ENCODE results near the gene MINDY4.

- no peak for TF ChIP-seq EZH2 (IDR thresholded peaks at IDR 0.05; ENCODE audit: low read length, unreplicated experiment)
- no peak for TF ChIP-seq CTCF (conservative IDR thresholded peaks at IDR 0.05; ENCODE audit: low read depth, low read length)
These were observed 60.7 kb downstream of the MINDY4 start for GRCh38 chr7:30831936-30832335.

All from PC-3 (cell line).